Measurements from ENCODE around the gene GREB1. TPM values are rescaled to one million over a fixed set of nuclear protein-coding genes. Genes with fewer than 3 reads are reported as not detected.

Gene GREB1
- total RNA-seq, 1 experiment from 2014 or later, result 6.2 TPM

GRCh38 chr2:11640132-11640531, 106.3 kb downstream of the GREB1 start:
- no peak overlapping the region for H2AFZ ChIP-seq (ENCODE audit: low read depth, low read length, poor library complexity, severe bottlenecking)
- no peak overlapping the region for H3K4me3 ChIP-seq (replicated peaks in 1 of 2; ENCODE audit: low read depth in 1 of 2, low read length in 2 of 2)
- H3K4me2 ChIP-seq (ENCODE audit: low read length), result no peak overlapping the region
- no peaks in the 10 kb centered on the region for H3K27me3 ChIP-seq (ENCODE audit: insufficient read depth, low read length)
- POLR2A ChIA-PET, result no interaction called here
- H3K79me2 ChIP-seq (ENCODE audit: insufficient read depth, low read length), result no peaks in the 10 kb centered on the region
- CTCF ChIA-PET, result no interaction called here
- H3K9me3 ChIP-seq (ENCODE audit: control insufficient read depth in 1 of 2, insufficient read depth in 1 of 2, low read depth in 1 of 2, low read length in 2 of 2), result no peaks in the 10 kb centered on the region
- H3K36me3 ChIP-seq (ENCODE audit: control insufficient read depth in 1 of 2, insufficient read depth in 2 of 2, low read length in 2 of 2), result no peaks in the 10 kb centered on the region
- no TSS peak for BruUV-seq (replicated peaks)
- intact Hi-C loops (cut with micrococcal nuclease), result no loop called here
- TF ChIP-seq, protein P1, sequence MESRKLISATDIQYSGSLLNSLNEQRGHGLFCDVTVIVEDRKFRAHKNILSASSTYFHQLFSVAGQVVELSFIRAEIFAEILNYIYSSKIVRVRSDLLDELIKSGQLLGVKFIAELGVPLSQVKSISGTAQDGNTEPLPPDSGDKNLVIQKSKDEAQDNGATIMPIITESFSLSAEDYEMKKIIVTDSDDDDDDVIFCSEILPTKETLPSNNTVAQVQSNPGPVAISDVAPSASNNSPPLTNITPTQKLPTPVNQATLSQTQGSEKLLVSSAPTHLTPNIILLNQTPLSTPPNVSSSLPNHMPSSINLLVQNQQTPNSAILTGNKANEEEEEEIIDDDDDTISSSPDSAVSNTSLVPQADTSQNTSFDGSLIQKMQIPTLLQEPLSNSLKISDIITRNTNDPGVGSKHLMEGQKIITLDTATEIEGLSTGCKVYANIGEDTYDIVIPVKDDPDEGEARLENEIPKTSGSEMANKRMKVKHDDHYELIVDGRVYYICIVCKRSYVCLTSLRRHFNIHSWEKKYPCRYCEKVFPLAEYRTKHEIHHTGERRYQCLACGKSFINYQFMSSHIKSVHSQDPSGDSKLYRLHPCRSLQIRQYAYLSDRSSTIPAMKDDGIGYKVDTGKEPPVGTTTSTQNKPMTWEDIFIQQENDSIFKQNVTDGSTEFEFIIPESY (IDR thresholded peaks at IDR 0.05; ENCODE audit: extremely low read depth, insufficient replicate concordance, low read length), result no peak
- TF ChIP-seq SRF (IDR thresholded peaks at IDR 0.05; ENCODE audit: low read depth), result no peak
- no peak for TF ChIP-seq EGR1 (IDR thresholded peaks at IDR 0.05; ENCODE audit: low read depth)
- TF ChIP-seq TCF7L2 (IDR thresholded peaks at IDR 0.05; ENCODE audit: borderline replicate concordance, extremely low read depth, insufficient read depth, insufficient read length), result no peak
- TF ChIP-seq ATF3 (IDR thresholded peaks at IDR 0.05), result no peak
- TF ChIP-seq MAX (IDR thresholded peaks at IDR 0.05), result no peak
- TF ChIP-seq POLR2A (IDR thresholded peaks at IDR 0.05; ENCODE audit: borderline replicate concordance, extremely low read depth, insufficient read depth, insufficient read length), result no peak
- TF ChIP-seq YY1 (IDR thresholded peaks at IDR 0.05; ENCODE audit: extremely low read depth, insufficient replicate concordance, low read depth, low read length), result no peak
- no peak for TF ChIP-seq SIN3A (IDR thresholded peaks at IDR 0.05; ENCODE audit: low read depth)
- no peaks in the 10 kb centered on the region for H3K9me2 ChIP-seq (ENCODE audit: insufficient read depth)
- no peak overlapping the region for H3K9ac ChIP-seq (ENCODE audit: low read length)
- RAD21 ChIA-PET (ENCODE audit: low non-redundant PET in 1 of 2, low total read pairs in 2 of 2, uncharacterized antibody in 2 of 2, unreplicated experiment in 2 of 2), result no interaction called here
- no peak for ATAC-seq
- no peak for DNase-seq (ENCODE audit: low read depth, low spot score)
- no peak overlapping the region for H3K27ac ChIP-seq (ENCODE audit: low read depth, low read length)
- H4K20me1 ChIP-seq (ENCODE audit: insufficient read depth), result no peaks in the 10 kb centered on the region
- H3K4me1 ChIP-seq (ENCODE audit: control insufficient read depth in 1 of 2, insufficient read depth in 2 of 2, low read length in 2 of 2), result no peaks in the 10 kb centered on the region
